Adrenal gland (tissue), 12 donors: Measurements from ENCODE around the gene TMIGD2. TPM values are rescaled to one million over a fixed set of nuclear protein-coding genes. Genes with fewer than 3 reads are reported as not detected.

Experiments used
- DNase-seq, 7 donors: peaks; one replicate each; pipeline ENCODE4 v3.0.0-alpha.2; 2019 to 2020
- H3K27ac ChIP-seq, 5 donors: fragments of 200-600 bp; sonication (generic) in 4 of 5; 1 replicate in 3 of 5; 2 replicates in 2 of 5; pipeline versions ENCODE4 v1.5.1 to v1.8.0; 2016 to 2020; ENCODE audit warnings: mild to moderate bottlenecking in 1 of 5
- H3K27me3 ChIP-seq: fragments of 200-600 bp; 2 replicates; pipeline ENCODE4 v1.8.0; 2021
- H3K36me3 ChIP-seq, 2 donors: fragments of 200-600 bp; replicated peaks in 1 of 2; 1 replicate in 1 of 2; 2 replicates in 1 of 2; pipeline versions ENCODE4 v1.5.1 to v1.8.0; 2018 to 2022
- H3K4me1 ChIP-seq, 2 donors: fragments of 200-600 bp; replicated peaks in 1 of 2; 1 replicate in 1 of 2; 2 replicates in 1 of 2; pipeline versions ENCODE4 v1.5.1 to v1.8.0; 2018 to 2021
- H3K4me3 ChIP-seq, 4 donors: fragments of 200-600 bp; sonication (generic) in 3 of 4; one replicate each; pipeline ENCODE4 v1.5.1; 2016 to 2018
- H3K9me3 ChIP-seq, 3 donors: fragments of 200-600 bp; sonication (generic) in 1 of 3; replicated peaks in 1 of 3; 1 replicate in 2 of 3; 2 replicates in 1 of 3; pipeline versions ENCODE4 v1.5.1 to v1.8.0; 2016 to 2021
- POLR2A ChIP-seq, 2 donors: fragments of 450-650 bp; IDR thresholded peaks; one replicate each; pipeline ENCODE4 v1.6.1; 2017; ENCODE audit warnings: antibody characterized with exemption in 2 of 2, mild to moderate bottlenecking in 2 of 2, moderate library complexity in 1 of 2
- WGBS, 4 donors: extraction: QIAGEN DNeasy Blood & Tissue Kit in 2 of 4; methylation state at CpG; one replicate each; pipeline versions ENCODE4 v1.1.5 to v1.1.7; 2013 to 2017; 5-methylcytosine and 5-hydroxymethylcytosine counted together
- intact Hi-C, 2 donors: fragments of 100-400 bp; cut with DNase I; formaldehyde crosslinking; loops; one replicate each; pipeline versions ENCODE4 v1.14.1 to v1.15.0; 2022 to 2023
- polyA plus RNA-seq, 3 donors: library from polyadenylated mRNA; stranded (reverse); fragments of 200-250 nt in 2 of 3; fragments of 350-450 nt in 1 of 3; fragmentation: Illumina TruSeq in 1 of 3; extraction: RNeasy Lipid Tissue Mini Kit (QIAGEN cat#74804) in 1 of 3; gene quantifications; one replicate each; pipeline ENCODE4 v1.2.3, GENCODE V29; 2013 to 2014
- total RNA-seq, 9 donors: library from RNA; depleted of rRNA in 4 of 9; stranded (reverse); fragments of >200 nt in 4 of 9; fragments of 120-200 nt in 1 of 9; fragmentation: NEBNext Ultra II Directional in 1 of 9; extraction: Animal tissue kit (Norgen Biotek cat#: 25700) in 1 of 9; gene quantifications; one replicate each; pipeline versions ENCODE4 v1.1.0 to v1.2.4, GENCODE V29; 2013 to 2023
- TF ChIP-seq, protein P1 (sequence below), 6 experiments: fragments of 450-650 bp in 4 of 6; fragments of 200-600 bp in 2 of 6; sonication (generic) in 1 of 6; IDR thresholded peaks; 1 replicate in 5 of 6; 2 replicates in 1 of 6; pipeline versions ENCODE4 v1.5.1 to v1.8.0; 2016 to 2021; ENCODE audit warnings: antibody characterized with exemption in 6 of 6, mild to moderate bottlenecking in 2 of 6, moderate library complexity in 1 of 6
- donor health status: healthy with polysubstance abuse.
- donor health status: Bipolar disorder and iron deficiency.
- donor health status: DM: yes; HTN: yes; CAD: no.
- donor health status: DM: no; HTN: no; CAD: no.
- donor health status: DM: no; HTN: no; CAD: no.
- donor health status: DM: yes; HTN: yes; CAD: no.

The TMIGD2 gene
- total and polyA plus RNA-seq, 12 donors = 0.17 to 0.25 (median 0.24) TPM; not detected in 9

DNA sequence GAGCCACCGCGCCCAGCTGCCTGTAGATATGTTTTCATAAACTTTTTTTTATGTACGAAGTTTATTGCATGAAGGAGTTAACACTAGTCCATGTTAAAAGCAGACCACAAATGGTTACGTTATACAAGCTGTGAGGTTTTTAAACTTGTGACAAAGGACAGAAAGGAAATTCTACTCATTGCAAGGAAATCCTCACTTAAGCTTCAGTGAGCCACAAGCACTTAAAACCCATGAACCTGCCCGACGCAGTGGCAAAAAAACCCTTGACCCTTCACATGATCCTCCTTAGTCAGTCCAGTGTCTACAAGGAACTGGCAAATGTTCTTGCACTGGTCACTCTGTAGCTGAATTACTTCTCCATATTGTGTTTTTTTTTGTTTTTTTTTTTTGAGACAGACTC is 45.3 kb upstream of the TMIGD2 start:
- H3K4me1 ChIP-seq = peaks cover 6 to 13% of the 10 kb centered on the region in 2 donors
- no peaks in the 10 kb centered on the region for H3K27me3 ChIP-seq
- WGBS, 4 donors = 72 to 87% (median 78%) methylated on average over 6 of the region's 6 CpGs
- no peaks in the 10 kb centered on the region for H3K9me3 ChIP-seq
- H3K4me3 ChIP-seq = no peak overlapping the region
- TF ChIP-seq, protein P1, sequence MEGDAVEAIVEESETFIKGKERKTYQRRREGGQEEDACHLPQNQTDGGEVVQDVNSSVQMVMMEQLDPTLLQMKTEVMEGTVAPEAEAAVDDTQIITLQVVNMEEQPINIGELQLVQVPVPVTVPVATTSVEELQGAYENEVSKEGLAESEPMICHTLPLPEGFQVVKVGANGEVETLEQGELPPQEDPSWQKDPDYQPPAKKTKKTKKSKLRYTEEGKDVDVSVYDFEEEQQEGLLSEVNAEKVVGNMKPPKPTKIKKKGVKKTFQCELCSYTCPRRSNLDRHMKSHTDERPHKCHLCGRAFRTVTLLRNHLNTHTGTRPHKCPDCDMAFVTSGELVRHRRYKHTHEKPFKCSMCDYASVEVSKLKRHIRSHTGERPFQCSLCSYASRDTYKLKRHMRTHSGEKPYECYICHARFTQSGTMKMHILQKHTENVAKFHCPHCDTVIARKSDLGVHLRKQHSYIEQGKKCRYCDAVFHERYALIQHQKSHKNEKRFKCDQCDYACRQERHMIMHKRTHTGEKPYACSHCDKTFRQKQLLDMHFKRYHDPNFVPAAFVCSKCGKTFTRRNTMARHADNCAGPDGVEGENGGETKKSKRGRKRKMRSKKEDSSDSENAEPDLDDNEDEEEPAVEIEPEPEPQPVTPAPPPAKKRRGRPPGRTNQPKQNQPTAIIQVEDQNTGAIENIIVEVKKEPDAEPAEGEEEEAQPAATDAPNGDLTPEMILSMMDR (IDR thresholded peaks at IDR 0.05) = no peak
- TF ChIP-seq POLR2A (IDR thresholded peaks at IDR 0.05) = no peak
- DNase-seq = no peak
- H3K27ac ChIP-seq = no peak overlapping the region
- intact Hi-C loops = loop anchor here in 1 of 2 donors (10.0 kb wide), 1 partner anchor 47 kb away; no protein-coding TSS in a partner anchor
- peaks cover 0 to 9% of the 10 kb centered on the region in 2 donors for H3K36me3 ChIP-seq

DNA sequence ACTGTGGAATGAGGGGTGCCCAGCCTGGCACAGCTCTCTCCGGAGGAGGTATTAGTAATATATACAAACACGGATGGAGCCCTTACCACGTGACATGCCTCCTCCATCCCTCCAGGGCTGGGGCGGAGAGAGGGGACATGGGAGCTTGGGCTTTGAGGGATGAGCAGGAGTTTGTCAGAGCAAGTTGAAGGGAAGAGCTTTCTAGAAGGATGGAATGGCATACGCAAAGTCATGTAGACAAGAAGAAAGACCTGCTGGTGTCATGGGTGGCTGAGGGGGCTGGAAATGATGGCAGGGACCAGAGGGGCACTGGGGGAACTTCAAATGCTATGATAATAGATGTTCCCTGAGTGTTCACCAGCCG is 43.8 kb upstream of the TMIGD2 start:
- intact Hi-C loops = loop anchor here in 1 of 2 donors (10.0 kb wide), 1 partner anchor 49 kb away; no protein-coding TSS in a partner anchor
- H3K27ac ChIP-seq = peak overlapping the region in 3 of 5 donors; percentile 17 to 37 (median 30)
- no peaks in the 10 kb centered on the region for H3K9me3 ChIP-seq
- H3K4me3 ChIP-seq = no peak overlapping the region
- WGBS, 4 donors = 83 to 95% (median 85%) methylated on average over 3 to 6 of the region's 6 CpGs
- no peaks in the 10 kb centered on the region for H3K27me3 ChIP-seq
- peaks cover 12 to 18% of the 10 kb centered on the region in 2 donors for H3K4me1 ChIP-seq
- peaks cover 0 to 9% of the 10 kb centered on the region in 2 donors for H3K36me3 ChIP-seq
- no peak for DNase-seq
- TF ChIP-seq, protein P1 (IDR thresholded peaks at IDR 0.05) = no peak
- TF ChIP-seq POLR2A (IDR thresholded peaks at IDR 0.05) = no peak

DNA sequence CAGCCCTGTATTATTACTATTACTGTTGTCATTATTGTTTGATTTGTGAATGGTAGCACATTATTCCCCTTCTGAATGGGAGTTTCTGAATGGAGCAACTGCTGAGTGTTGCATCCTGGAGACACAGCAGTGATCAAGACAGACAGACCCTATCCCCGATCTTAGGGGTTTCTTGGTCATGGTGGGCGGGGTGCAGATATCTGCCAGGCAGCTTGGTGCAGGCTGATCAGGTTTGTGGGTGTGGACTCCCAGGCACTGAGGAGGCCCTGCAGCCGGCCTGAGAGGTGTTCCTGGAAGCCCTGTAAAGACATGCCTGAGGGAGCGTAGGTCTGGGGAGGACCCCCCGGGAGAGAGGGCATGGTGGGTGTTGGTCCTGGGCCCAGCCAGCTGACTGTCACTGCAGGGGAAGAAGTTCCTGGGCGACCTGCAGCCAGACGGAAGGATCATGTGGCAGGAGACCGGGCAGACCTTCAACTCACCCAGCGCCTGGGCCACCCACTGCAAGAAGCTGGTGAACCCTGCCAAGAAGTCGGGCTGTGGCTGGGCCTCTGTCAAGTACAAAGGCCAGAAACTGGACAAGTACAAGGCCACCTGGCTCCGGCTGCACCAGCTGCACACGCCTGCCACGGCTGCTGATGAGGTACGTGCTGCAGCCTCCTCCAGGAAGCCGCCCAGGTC is 43.3 kb upstream of the TMIGD2 start:
- peak; percentile 62 to 96 (median 91) for DNase-seq
- 33 to 78% (median 58%) methylated on average over 3 to 15 of the region's 15 CpGs for WGBS, 4 donors
- intact Hi-C loops = loop anchor here in 1 of 2 donors (10.0 kb wide), 1 partner anchor 49 kb away; no protein-coding TSS in a partner anchor

More for the DNA sequence above, 43.3 kb upstream of the TMIGD2 start:
- H3K9me3 ChIP-seq = no peaks in the 10 kb centered on the region
- peaks cover 0 to 9% of the 10 kb centered on the region in 2 donors for H3K36me3 ChIP-seq
- no peak overlapping the region for H3K4me3 ChIP-seq
- no peaks in the 10 kb centered on the region for H3K27me3 ChIP-seq
- TF ChIP-seq, protein P1 (IDR thresholded peaks at IDR 0.05) = no peak
- peak in 1 of 2 donors; percentile 35 for TF ChIP-seq POLR2A (IDR thresholded peaks at IDR 0.05)
- H3K4me1 ChIP-seq = peaks cover 12 to 18% of the 10 kb centered on the region in 2 donors
- H3K27ac ChIP-seq = peak overlapping the region in 3 of 5 donors; percentile 17 to 51 (median 30)
